ENCODE results near the gene ZNF568.

Gene ZNF568

DNA sequence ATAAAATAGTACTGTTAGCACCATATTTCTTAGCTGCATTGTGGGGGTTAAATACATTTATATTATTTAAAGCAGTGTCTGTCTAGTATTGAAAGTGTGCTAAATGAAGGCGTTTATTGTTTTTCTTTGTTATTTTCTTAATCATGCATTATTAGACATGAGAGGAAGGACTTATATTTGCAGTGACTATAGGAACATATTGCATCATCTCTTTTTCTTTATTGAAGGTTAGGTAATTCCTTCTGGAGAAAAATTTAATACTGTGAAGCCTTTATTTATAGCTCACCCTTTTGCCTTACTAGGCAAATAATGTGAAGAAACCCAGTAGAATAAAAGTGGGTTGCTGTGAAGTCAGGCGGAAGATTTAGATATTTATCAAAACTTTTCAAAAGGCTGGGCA is 83.2 kb downstream of the ZNF568 start:
- no peak for DNase-seq (ENCODE audit: low read depth)

DNA sequence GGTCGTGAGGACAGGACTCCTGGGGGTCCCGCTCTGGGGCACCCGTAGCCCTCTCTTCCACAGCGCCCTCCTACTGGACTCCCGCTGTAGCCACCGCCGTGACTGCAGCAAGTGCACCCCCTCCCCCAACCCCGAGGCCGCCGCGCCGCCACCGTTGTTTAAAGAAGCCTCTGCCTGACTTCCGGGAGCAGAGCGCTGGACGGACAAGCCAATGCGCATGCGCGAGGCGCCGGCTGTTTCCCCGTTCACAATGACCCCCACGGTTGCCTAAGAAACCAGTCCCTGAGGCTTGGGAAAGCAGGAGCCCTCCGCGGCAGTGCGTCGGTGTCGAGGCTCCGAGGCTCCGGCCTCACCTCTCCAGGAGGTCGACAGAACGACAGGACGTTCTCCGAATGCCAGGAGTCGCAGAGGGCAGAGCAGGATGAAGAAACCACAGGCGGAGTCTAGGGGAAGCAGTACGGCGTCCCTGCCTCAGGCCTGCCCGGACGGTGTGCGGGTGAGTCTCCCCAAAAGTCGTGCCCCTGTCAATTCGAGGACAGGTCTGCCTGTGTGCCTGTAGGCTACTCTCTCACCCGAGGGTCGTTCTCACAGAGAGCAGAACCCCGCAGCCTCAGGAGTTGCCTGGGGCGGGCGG is 91.6 kb downstream of the ZNF568 start:
- peak; percentile 2 for DNase-seq (ENCODE audit: low read depth)

DNA sequence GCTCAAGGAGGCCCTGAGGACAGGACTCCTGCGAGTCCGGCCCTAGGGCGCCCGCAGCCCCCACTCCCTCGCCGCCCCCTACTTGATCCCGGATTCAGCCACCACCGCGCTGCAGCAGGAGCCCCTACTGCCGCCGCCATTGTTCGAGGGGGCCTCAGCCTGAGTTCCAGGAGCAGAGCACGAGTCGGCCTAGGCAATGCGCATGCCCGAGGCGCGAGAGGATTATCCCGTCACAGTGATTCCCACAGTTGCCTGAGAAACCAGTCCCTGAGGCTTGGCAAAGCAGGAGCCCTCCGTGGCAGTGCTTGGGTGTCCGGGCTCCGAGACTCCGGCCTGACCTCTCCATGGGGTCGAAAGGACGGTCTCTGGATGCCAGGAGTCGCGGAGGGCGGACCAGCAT is 93.7 kb downstream of the ZNF568 start:
- no peak for DNase-seq (ENCODE audit: low read depth)

DNA sequence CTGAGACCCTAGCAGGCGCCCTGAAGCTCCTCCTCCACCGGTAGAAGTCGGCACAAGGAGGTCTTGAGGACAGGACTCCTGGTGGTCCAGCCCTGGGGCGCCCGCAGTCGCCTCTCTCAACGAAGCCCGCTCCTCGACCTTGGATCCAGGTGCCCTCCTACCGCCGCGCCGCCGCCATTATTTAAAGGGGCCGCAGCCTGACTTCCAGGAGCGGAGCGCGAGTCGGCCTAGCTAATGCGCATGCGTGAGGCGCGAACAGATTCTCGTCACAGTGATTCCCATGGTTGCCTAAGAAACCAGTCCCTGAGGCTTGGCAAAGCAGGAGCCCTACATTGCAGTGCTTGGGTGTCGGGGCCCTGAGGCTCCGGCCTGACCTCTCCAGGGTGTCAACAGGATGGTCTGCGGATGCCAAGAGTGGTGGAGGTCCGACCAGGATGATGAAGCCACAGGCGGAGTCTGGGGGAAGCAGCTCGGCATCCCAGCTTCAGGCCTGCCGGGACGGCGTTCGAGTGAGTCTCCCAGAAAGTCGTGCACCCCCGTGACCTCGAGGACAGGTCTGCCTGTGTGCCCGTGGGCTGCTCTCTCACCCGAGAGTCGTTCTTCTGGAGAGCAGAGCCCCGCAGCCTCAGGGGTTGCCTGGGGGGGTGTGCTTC is 96.1 kb downstream of the ZNF568 start:
- no peak for DNase-seq (ENCODE audit: low read depth)

DNA sequence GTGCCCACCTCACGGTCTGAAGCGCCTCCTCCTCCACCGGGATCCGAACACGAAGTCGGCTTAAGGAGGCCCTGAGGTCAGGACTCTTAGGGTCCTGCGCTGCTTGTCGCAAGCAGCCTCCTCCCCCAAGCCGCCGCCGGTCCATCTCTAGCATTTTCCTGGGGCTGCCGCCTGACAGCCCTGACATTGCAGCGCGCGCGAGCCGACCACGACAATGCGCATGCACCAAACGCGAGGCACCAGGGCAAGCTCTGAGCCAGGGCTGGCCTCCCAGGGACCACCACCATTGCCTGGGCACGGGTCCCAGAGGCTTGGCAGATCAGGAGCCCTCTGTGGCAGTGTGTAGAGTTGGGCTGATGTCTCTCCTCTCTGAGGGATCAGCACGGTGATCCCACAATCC is 98.3 kb downstream of the ZNF568 start:
- DNase-seq (ENCODE audit: low read depth): no peak

DNA sequence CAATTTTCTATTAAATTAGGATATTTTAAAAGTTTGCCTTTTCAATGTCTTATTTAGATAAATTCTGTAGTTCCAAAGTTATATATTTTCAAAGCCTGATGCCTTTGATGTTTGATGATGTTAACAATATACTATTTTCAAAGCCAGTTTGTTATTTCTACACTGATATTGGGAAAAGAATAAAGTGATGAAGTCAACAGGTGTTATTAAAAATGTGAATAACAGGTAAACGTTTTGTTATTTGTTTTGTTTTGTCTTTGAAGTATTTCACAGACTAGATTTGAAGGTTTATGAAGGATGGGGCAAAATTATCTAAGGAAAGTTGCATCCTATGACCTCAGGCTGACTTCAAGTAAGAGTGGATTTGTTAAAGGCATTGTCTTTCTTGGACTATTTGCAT is 129.0 kb downstream of the ZNF568 start:
- DNase-seq (ENCODE audit: low read depth): no peak

Data from stimulated activated CD8-positive, alpha-beta memory T cell treated with anti-CD3 and anti-CD28 coated beads, Interleukin-12 subunit alpha, Interleukin-12 subunit beta, amount 100 ng/mL, for 4 hours (primary cell).